HCT116 (cell line): ENCODE results near the gene PTGIS. TPM values are rescaled to one million over a fixed set of nuclear protein-coding genes. Genes with fewer than 3 reads are reported as not detected.

Source experiments
- ATAC-seq: fragments of 200-7000 bp; cut with Tn5 transposase; 2 replicates; pipeline ENCODE4 v1.9.1; 2020; ENCODE audit warnings: mild to moderate bottlenecking, moderate library complexity
- BruUV-seq: library from RNA; stranded (reverse); fragments of 400-500 nt; replicated peaks from 2 replicates; lab custom pipeline; 2021; lab: Mats Ljungman, UMichigan
- CTCF ChIA-PET: fragments of 300-600 bp; sonication (Branson Sonifier 250); formaldehyde crosslinking; loops from one replicate; lab custom pipeline; 2021; ENCODE audit warnings: antibody characterized with exemption; lab: Charles Lee
- POLR2A ChIA-PET: fragments of 300-600, 350-600 bp; sonication (Branson Sonifier 250); formaldehyde crosslinking; loops from one replicate; lab custom pipeline; 2021; ENCODE audit warnings: antibody characterized with exemption; lab: Charles Lee
- RAD21 ChIA-PET, 2 experiments: fragments of 300-600 bp; sonication (Branson Sonifier 250); formaldehyde crosslinking; loops; one replicate each; lab custom pipeline; 2023; ENCODE audit warnings: low total read pairs in 2 of 2; ENCODE audit not compliant: uncharacterized antibody in 2 of 2, unreplicated experiment in 2 of 2, low non-redundant PET in 1 of 2; lab: Charles Lee
- DNase-seq: peaks from one replicate; pipeline ENCODE4 v3.0.0-alpha.2; 2010; ENCODE audit warnings: low read depth, low spot score
- H2AFZ ChIP-seq: fragments of 200-600 bp; shearing (Covaris generic), sonication (generic); 2 replicates; pipeline ENCODE4 v1.6.1; 2017; ENCODE audit warnings: low read depth, mixed run types, mixed read lengths, antibody characterized with exemption, low read length; ENCODE audit not compliant: poor library complexity, severe bottlenecking
- H3K27ac ChIP-seq: 2 replicates; pipeline ENCODE4 v1.5.1; 2012; ENCODE audit warnings: low read depth, low read length
- H3K27me3 ChIP-seq: fragments of 200-600 bp; sonication (generic); 2 replicates; pipeline ENCODE4 v1.6.1; 2016; ENCODE audit warnings: mixed run types, low read length, mixed read lengths; ENCODE audit not compliant: insufficient read depth
- H3K36me3 ChIP-seq, 2 experiments: fragments of 200-500 bp in 1 of 2; fragments of 200-600 bp in 1 of 2; sonication (Bioruptor generic) in 1 of 2; sonication (generic) in 1 of 2; 2 replicates each; pipeline versions ENCODE4 v1.5.1 to v1.6.1; 2014 to 2016; ENCODE audit warnings: low read length in 2 of 2, inconsistent platforms in 1 of 2, mixed read lengths in 1 of 2, mixed run types in 1 of 2; ENCODE audit not compliant: insufficient read depth in 2 of 2, control insufficient read depth in 1 of 2
- H3K4me1 ChIP-seq, 2 experiments: fragments of 200-600 bp in 1 of 2; sonication (generic) in 1 of 2; 2 replicates each; pipeline versions ENCODE4 v1.5.1 to v1.6.1; 2012 to 2017; ENCODE audit warnings: low read length in 2 of 2, inconsistent platforms in 1 of 2, mild to moderate bottlenecking in 1 of 2, mixed read lengths in 1 of 2, mixed run types in 1 of 2, moderate library complexity in 1 of 2; ENCODE audit not compliant: insufficient read depth in 2 of 2, control insufficient read depth in 1 of 2
- H3K4me2 ChIP-seq: fragments of 200-600 bp; sonication (generic); 2 replicates; pipeline ENCODE4 v1.6.1; 2017; ENCODE audit warnings: mixed run types, low read length, mixed read lengths
- H3K4me3 ChIP-seq, 2 experiments: fragments of 200-600 bp in 1 of 2; sonication (generic) in 1 of 2; replicated peaks in 1 of 2; 2 replicates each; pipeline ENCODE4 v1.5.1; 2011 to 2016; ENCODE audit warnings: low read length in 2 of 2, control low read depth in 1 of 2, low read depth in 1 of 2, mild to moderate bottlenecking in 1 of 2, mixed read lengths in 1 of 2, mixed run types in 1 of 2
- H3K79me2 ChIP-seq: fragments of 200-600 bp; sonication (generic); 2 replicates; pipeline ENCODE4 v1.6.1; 2017; ENCODE audit warnings: mild to moderate bottlenecking, mixed run types, low read length, moderate library complexity, mixed read lengths; ENCODE audit not compliant: insufficient read depth
- H3K9ac ChIP-seq: fragments of 200-600 bp; sonication (generic); 2 replicates; pipeline ENCODE4 v1.6.1; 2016; ENCODE audit warnings: low read length, mixed read lengths
- H3K9me2 ChIP-seq: fragments of 200-600 bp; sonication (generic), shearing (Covaris generic); 2 replicates; pipeline ENCODE4 v1.6.1; 2017; ENCODE audit warnings: mixed run types, mild to moderate bottlenecking, moderate library complexity; ENCODE audit not compliant: insufficient read depth
- H3K9me3 ChIP-seq, 2 experiments: fragments of 200-500 bp in 1 of 2; fragments of 200-600 bp in 1 of 2; sonication (Bioruptor generic) in 1 of 2; sonication (generic) in 1 of 2; 2 replicates each; pipeline ENCODE4 v1.6.1; 2014 to 2017; ENCODE audit warnings: low read length in 2 of 2, mixed read lengths in 2 of 2, inconsistent platforms in 1 of 2, low read depth in 1 of 2, mild to moderate bottlenecking in 1 of 2, mixed run types in 1 of 2, moderate library complexity in 1 of 2; ENCODE audit not compliant: control insufficient read depth in 1 of 2, insufficient read depth in 1 of 2
- H4K20me1 ChIP-seq: fragments of 200-600 bp; sonication (generic), shearing (Covaris generic); 2 replicates; pipeline ENCODE4 v1.6.1; 2017; ENCODE audit warnings: mixed run types, mild to moderate bottlenecking, moderate library complexity; ENCODE audit not compliant: insufficient read depth
- ATF3 ChIP-seq: IDR thresholded peaks from 2 replicates; pipeline ENCODE4 v1.6.1; 2012
- CBX3 ChIP-seq: IDR thresholded peaks from 2 replicates; pipeline ENCODE4 v1.6.1; 2012; ENCODE audit warnings: low read depth
- CTCF ChIP-seq, 3 experiments: fragments of 200-600 bp in 1 of 3; sonication (generic) in 1 of 3; IDR thresholded peaks in 2 of 3; conservative IDR thresholded peaks in 1 of 3; 2 replicates each; pipeline ENCODE4 v1.5.1; 2012 to 2017; ENCODE audit warnings: low read depth in 2 of 3, low read length in 2 of 3, antibody characterized with exemption in 1 of 3, borderline replicate concordance in 1 of 3, control low read depth in 1 of 3, mild to moderate bottlenecking in 1 of 3, mixed read lengths in 1 of 3, mixed run types in 1 of 3, moderate library complexity in 1 of 3; ENCODE audit not compliant: insufficient read depth in 1 of 3
- EGR1 ChIP-seq: IDR thresholded peaks from 2 replicates; pipeline ENCODE4 v1.6.1; 2012; ENCODE audit warnings: low read depth
- EZH2 ChIP-seq: fragments of 200-600 bp; sonication (generic); IDR thresholded peaks from 2 replicates; pipeline ENCODE4 v1.6.1; 2017; ENCODE audit warnings: antibody characterized with exemption, mixed run types
- EZH2phosphoT487 ChIP-seq: fragments of 200-600 bp; IDR thresholded peaks from 2 replicates; pipeline ENCODE4 v1.6.1; 2018; ENCODE audit warnings: antibody characterized with exemption, borderline replicate concordance
- FOSL1 ChIP-seq: IDR thresholded peaks from 2 replicates; pipeline ENCODE4 v1.6.1; 2012; ENCODE audit warnings: low read depth
- JUND ChIP-seq: IDR thresholded peaks from 2 replicates; pipeline ENCODE4 v1.6.1; 2012
- MAX ChIP-seq: IDR thresholded peaks from 2 replicates; pipeline ENCODE4 v1.6.1; 2012
- POLR2A ChIP-seq: IDR thresholded peaks from 2 replicates; pipeline ENCODE4 v1.7.0; 2011; ENCODE audit warnings: borderline replicate concordance; ENCODE audit not compliant: insufficient read depth, insufficient read length; ENCODE audit errors: extremely low read depth
- POLR2AphosphoS5 ChIP-seq: IDR thresholded peaks from 2 replicates; pipeline ENCODE4 v1.6.1; 2011; ENCODE audit warnings: mild to moderate bottlenecking, low read depth, low read length, moderate library complexity
- REST ChIP-seq: IDR thresholded peaks from 2 replicates; pipeline ENCODE4 v1.6.1; 2012; ENCODE audit warnings: low read depth
- SIN3A ChIP-seq: IDR thresholded peaks from 2 replicates; pipeline ENCODE4 v1.6.1; 2012; ENCODE audit warnings: low read depth
- SP1 ChIP-seq: IDR thresholded peaks from 2 replicates; pipeline ENCODE4 v1.6.1; 2012; ENCODE audit warnings: low read depth
- SRF ChIP-seq: IDR thresholded peaks from 2 replicates; pipeline ENCODE4 v1.6.1; 2012; ENCODE audit warnings: low read depth
- TCF7L2 ChIP-seq: IDR thresholded peaks from 2 replicates; pipeline ENCODE4 v1.7.0; 2011; ENCODE audit warnings: borderline replicate concordance, inconsistent platforms; ENCODE audit not compliant: insufficient read depth, insufficient read length; ENCODE audit errors: extremely low read depth
- YY1 ChIP-seq: IDR thresholded peaks from 2 replicates; pipeline ENCODE4 v1.6.1; 2011; ENCODE audit warnings: low read length, low read depth, moderate library complexity, mild to moderate bottlenecking; ENCODE audit not compliant: insufficient replicate concordance; ENCODE audit errors: extremely low read depth
- ZFX ChIP-seq: fragments of 450-650 bp; IDR thresholded peaks from 2 replicates; pipeline ENCODE4 v1.6.1; 2017
- intact Hi-C: fragments of 100-400 bp; cut with micrococcal nuclease; formaldehyde crosslinking; loops from 2 replicates; pipeline ENCODE4 v1.10.0; 2022
- total RNA-seq: library from RNA; stranded (reverse); gene quantifications from one replicate; pipeline ENCODE4 v1.2.1, GENCODE V29; 2021; ENCODE audit not compliant: unreplicated experiment

Gene PTGIS
- total RNA-seq, 1 experiment from 2014 or later: 0.25 TPM

- BruUV-seq: no TSS peak
- Histone ChIP-seq H3K4me3 (peak overlapping the region; percentile 32 to 56), H3K9me3 (no peaks in the 10 kb centered on the region), H3K4me2 (peak overlapping the region; percentile 91), H3K79me2 (no peaks in the 10 kb centered on the region), H4K20me1 (no peaks in the 10 kb centered on the region), H3K4me1 (peaks cover 0 to 10% of the 10 kb centered on the region in 2 experiments; a peak in 1 of 4 replicates), H3K9me2 (no peaks in the 10 kb centered on the region), H3K36me3 (no peaks in the 10 kb centered on the region), H3K27ac (no peak overlapping the region), H3K9ac (peak overlapping the region; percentile 24; the same call in 1 of the 2 replicates), H3K27me3 (peaks cover 24% of the 10 kb centered on the region; the same call in 1 of the 2 replicates), H2AFZ (peak overlapping the region; percentile 84)
- CTCF ChIA-PET: interaction anchor here (0.7 to 2.6 kb wide), 25 partner anchors 13 to 238 kb away, joined by 3 to 23 read pairs (median 4); no protein-coding TSS in a partner anchor
- DNase-seq: peak; percentile 31
- intact Hi-C loops: loop anchor here (1.0 to 5.0 kb wide), 2 partner anchors 102 to 150 kb away; no protein-coding TSS in a partner anchor
- RAD21 ChIA-PET: interaction anchor here (0.6 to 1.6 kb wide), 6 partner anchors 99 to 1852 kb away, joined by 3 to 8 read pairs (median 4); no protein-coding TSS in a partner anchor
- peak; percentile 98 for ATAC-seq
- POLR2A ChIA-PET: no interaction called here
- TF ChIP-seq REST: no peak
- TF ChIP-seq JUND: no peak
- no peak for TF ChIP-seq POLR2A
- no peak for TF ChIP-seq SRF
- TF ChIP-seq EGR1: peak; percentile 68
- TF ChIP-seq YY1: no peak
- TF ChIP-seq ZFX: no peak
- no peak for TF ChIP-seq SP1
- peak; percentile 61 to 86 (median 81) for TF ChIP-seq CTCF (IDR thresholded peaks at IDR 0.05 in 2 of 3, conservative IDR thresholded peaks at IDR 0.05 in 1 of 3; ENCODE audit: borderline replicate concordance in 1 of 3, insufficient read depth in 1 of 3, low read depth in 2 of 3, low read length in 2 of 3)
- TF ChIP-seq EZH2: no peak
- TF ChIP-seq ATF3: no peak
- TF ChIP-seq EZH2phosphoT487: no peak
- no peak for TF ChIP-seq SIN3A
- no peak for TF ChIP-seq FOSL1
- no peak for TF ChIP-seq CBX3
- no peak for TF ChIP-seq POLR2AphosphoS5
- TF ChIP-seq TCF7L2: no peak
- peak; percentile 48; the same call in 1 of the 2 replicates for TF ChIP-seq MAX
These were observed 83.5 kb downstream of the PTGIS start for GRCh38 chr20:49484180-49485140.
